HepG2 (cell line): ENCODE data around the gene FBXO8.

Experiments used
- CTCF ChIP-seq: sonication (generic); formaldehyde crosslinking; IDR thresholded peaks from 2 replicates; pipeline ENCODE4 v1.5.0; 2020; ENCODE audit warnings: mild to moderate bottlenecking, missing genetic modification reagents, moderate library complexity
- HHEX ChIP-seq: IDR thresholded peaks from 2 replicates; pipeline ENCODE4 v1.6.1; 2016; ENCODE audit warnings: control low read depth
- RAD21 ChIP-seq: fragments of 450-650 bp; formaldehyde crosslinking; IDR thresholded peaks from 2 replicates; pipeline ENCODE4 v1.5.0; 2020; ENCODE audit warnings: mild to moderate bottlenecking
- TBP ChIP-seq: sonication (generic); formaldehyde crosslinking; IDR thresholded peaks from 2 replicates; pipeline ENCODE4 v1.5.0; 2020; ENCODE audit warnings: missing genetic modification reagents
- ZNF644 ChIP-seq: IDR thresholded peaks from 2 replicates; pipeline ENCODE4 v1.6.1; 2016; ENCODE audit warnings: low read depth
- TF ChIP-seq, protein P1 (sequence below): IDR thresholded peaks from 2 replicates; pipeline ENCODE4 v1.6.1; 2012; ENCODE audit warnings: low read depth, low read length, improper control_type of control experiment

- TF ChIP-seq TBP (CRISPR knock-in tag) (no peak), CTCF (CRISPR knock-in tag) (no peak), ZNF644 (no peak), RAD21 (no peak), HHEX (CRISPR knock-in tag) (no peak)
- TF ChIP-seq, protein P1, sequence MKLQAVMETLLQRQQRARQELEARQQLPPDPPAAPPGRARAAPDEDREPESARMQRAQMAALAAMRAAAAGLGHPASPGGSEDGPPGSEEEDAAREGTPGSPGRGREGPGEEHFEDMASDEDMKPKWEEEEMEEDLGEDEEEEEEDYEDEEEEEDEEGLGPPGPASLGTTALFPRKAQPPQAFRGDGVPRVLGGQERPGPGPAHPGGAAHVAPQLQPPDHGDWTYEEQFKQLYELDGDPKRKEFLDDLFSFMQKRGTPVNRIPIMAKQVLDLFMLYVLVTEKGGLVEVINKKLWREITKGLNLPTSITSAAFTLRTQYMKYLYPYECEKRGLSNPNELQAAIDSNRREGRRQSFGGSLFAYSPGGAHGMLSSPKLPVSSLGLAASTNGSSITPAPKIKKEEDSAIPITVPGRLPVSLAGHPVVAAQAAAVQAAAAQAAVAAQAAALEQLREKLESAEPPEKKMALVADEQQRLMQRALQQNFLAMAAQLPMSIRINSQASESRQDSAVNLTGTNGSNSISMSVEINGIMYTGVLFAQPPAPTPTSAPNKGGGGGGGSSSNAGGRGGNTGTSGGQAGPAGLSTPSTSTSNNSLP, result no peak
Observed at GRCh38 chr4:174281182-174281737, 2.2 kb downstream of the FBXO8 start.
